H1 (cell line): ENCODE measurements around the gene ALOX15B. TPM values are rescaled to one million over a fixed set of nuclear protein-coding genes. Genes with fewer than 3 reads are reported as not detected.

Source experiments
- CHD1 ChIP-seq: IDR thresholded peaks from 2 replicates; pipeline ENCODE4 v1.6.1; 2012; ENCODE audit warnings: low read depth, low read length, improper control_type of control experiment
- CREB1 ChIP-seq: IDR thresholded peaks from 2 replicates; pipeline ENCODE4 v1.6.1; 2012; ENCODE audit warnings: inconsistent platforms
- GABPA ChIP-seq: IDR thresholded peaks from 2 replicates; pipeline ENCODE4 v1.6.1; 2011; ENCODE audit warnings: mild to moderate bottlenecking, low read length, moderate library complexity, borderline replicate concordance; ENCODE audit not compliant: insufficient read depth
- HDAC6 ChIP-seq: IDR thresholded peaks from one replicate; pipeline ENCODE4 v1.7.1; 2012; ENCODE audit warnings: low read depth, mild to moderate bottlenecking, inconsistent platforms, low read length, moderate library complexity
- JUN ChIP-seq: IDR thresholded peaks from 2 replicates; pipeline ENCODE4 v1.6.1; 2011; ENCODE audit warnings: low read depth, mild to moderate bottlenecking, improper control_type of control experiment, low read length
- polyA plus RNA-seq, 7 experiments: library from polyadenylated mRNA; depleted of rRNA in 3 of 7; stranded (reverse) in 5 of 7; unstranded in 2 of 7; fragments of >200 nt in 5 of 7; fragments of 200-250 nt in 2 of 7; gene quantifications; 1 replicate in 5 of 7; 2 replicates in 1 of 7; 4 replicates in 1 of 7; pipeline versions ENCODE4 v1.2.1 to v1.2.3, GENCODE V29; 2011 to 2013; ENCODE audit warnings: missing spikeins in 2 of 7, mixed read lengths in 2 of 7
- total RNA-seq: library from RNA; stranded (reverse); fragmentation: NEBNext Ultra II Directional; extraction: Animal tissue kit (Norgen Biotek cat#: 25700); gene quantifications from 2 replicates; pipeline ENCODE4 v1.2.1, GENCODE V29; 2021
- TF ChIP-seq, protein P1 (sequence below): fragments of 300-600 bp; sonication (generic); IDR thresholded peaks from 2 replicates; pipeline ENCODE4 v1.7.1; 2012; ENCODE audit warnings: low read length, moderate library complexity, mild to moderate bottlenecking, inconsistent platforms; ENCODE audit not compliant: insufficient replicate concordance
- TF ChIP-seq, protein P2 (sequence below): IDR thresholded peaks from 2 replicates; pipeline ENCODE4 v1.6.1; 2011; ENCODE audit warnings: low read depth, mild to moderate bottlenecking, low read length; ENCODE audit not compliant: insufficient read depth
- TF ChIP-seq, protein P3 (sequence below): IDR thresholded peaks from 2 replicates; pipeline ENCODE4 v1.6.1; 2011; ENCODE audit warnings: low read length, improper control_type of control experiment

Gene ALOX15B
- total and polyA plus RNA-seq, 2 of the 8 experiments (the other 6 are each of a cell fraction or from before 2014, with no cell fraction given): 0.63 to 0.91 TPM

DNA sequence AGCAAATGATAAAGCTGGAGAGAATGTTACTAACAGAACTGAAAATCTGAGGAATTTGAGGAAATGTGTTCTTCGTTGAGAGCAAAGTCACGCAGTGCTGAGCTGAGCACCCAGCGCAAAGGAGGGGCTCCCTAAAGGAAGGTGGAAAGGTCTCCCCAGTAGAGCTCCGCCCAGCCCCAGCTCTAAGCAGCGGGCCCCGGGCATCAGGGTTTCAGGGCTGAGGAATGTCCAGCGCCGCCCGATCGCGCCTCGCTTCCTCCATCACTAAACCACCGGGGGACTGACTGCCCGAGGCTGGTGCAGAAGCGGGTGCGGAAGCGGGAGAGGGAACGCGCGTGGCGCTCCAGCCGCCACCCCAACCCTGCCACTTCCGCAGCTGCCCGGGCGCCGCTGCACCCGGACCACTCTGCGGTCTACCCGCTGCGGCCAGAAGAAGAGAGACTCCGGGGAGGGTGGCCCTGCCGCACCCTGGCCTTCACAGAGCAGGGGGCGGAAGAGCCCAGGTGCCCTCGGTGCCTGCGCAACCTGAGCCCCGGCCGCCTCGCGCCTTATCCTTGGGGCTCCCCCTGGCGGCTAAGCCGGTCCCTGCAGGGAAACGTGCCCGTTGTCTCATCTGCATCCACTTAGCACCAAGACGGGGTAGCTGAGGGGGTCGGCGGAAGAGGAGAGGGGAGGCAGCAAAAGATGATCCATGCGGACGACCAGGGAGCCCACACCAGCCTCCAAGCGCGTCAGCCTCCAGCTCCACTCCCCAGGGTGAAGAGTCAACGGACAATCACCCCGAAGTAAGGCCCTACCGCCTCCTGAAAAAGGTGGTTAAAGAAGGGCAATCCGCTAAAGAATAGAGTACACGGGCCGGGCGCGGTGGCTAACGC is 48.8 kb upstream of the ALOX15B start (continued):
- TF ChIP-seq, protein P1, sequence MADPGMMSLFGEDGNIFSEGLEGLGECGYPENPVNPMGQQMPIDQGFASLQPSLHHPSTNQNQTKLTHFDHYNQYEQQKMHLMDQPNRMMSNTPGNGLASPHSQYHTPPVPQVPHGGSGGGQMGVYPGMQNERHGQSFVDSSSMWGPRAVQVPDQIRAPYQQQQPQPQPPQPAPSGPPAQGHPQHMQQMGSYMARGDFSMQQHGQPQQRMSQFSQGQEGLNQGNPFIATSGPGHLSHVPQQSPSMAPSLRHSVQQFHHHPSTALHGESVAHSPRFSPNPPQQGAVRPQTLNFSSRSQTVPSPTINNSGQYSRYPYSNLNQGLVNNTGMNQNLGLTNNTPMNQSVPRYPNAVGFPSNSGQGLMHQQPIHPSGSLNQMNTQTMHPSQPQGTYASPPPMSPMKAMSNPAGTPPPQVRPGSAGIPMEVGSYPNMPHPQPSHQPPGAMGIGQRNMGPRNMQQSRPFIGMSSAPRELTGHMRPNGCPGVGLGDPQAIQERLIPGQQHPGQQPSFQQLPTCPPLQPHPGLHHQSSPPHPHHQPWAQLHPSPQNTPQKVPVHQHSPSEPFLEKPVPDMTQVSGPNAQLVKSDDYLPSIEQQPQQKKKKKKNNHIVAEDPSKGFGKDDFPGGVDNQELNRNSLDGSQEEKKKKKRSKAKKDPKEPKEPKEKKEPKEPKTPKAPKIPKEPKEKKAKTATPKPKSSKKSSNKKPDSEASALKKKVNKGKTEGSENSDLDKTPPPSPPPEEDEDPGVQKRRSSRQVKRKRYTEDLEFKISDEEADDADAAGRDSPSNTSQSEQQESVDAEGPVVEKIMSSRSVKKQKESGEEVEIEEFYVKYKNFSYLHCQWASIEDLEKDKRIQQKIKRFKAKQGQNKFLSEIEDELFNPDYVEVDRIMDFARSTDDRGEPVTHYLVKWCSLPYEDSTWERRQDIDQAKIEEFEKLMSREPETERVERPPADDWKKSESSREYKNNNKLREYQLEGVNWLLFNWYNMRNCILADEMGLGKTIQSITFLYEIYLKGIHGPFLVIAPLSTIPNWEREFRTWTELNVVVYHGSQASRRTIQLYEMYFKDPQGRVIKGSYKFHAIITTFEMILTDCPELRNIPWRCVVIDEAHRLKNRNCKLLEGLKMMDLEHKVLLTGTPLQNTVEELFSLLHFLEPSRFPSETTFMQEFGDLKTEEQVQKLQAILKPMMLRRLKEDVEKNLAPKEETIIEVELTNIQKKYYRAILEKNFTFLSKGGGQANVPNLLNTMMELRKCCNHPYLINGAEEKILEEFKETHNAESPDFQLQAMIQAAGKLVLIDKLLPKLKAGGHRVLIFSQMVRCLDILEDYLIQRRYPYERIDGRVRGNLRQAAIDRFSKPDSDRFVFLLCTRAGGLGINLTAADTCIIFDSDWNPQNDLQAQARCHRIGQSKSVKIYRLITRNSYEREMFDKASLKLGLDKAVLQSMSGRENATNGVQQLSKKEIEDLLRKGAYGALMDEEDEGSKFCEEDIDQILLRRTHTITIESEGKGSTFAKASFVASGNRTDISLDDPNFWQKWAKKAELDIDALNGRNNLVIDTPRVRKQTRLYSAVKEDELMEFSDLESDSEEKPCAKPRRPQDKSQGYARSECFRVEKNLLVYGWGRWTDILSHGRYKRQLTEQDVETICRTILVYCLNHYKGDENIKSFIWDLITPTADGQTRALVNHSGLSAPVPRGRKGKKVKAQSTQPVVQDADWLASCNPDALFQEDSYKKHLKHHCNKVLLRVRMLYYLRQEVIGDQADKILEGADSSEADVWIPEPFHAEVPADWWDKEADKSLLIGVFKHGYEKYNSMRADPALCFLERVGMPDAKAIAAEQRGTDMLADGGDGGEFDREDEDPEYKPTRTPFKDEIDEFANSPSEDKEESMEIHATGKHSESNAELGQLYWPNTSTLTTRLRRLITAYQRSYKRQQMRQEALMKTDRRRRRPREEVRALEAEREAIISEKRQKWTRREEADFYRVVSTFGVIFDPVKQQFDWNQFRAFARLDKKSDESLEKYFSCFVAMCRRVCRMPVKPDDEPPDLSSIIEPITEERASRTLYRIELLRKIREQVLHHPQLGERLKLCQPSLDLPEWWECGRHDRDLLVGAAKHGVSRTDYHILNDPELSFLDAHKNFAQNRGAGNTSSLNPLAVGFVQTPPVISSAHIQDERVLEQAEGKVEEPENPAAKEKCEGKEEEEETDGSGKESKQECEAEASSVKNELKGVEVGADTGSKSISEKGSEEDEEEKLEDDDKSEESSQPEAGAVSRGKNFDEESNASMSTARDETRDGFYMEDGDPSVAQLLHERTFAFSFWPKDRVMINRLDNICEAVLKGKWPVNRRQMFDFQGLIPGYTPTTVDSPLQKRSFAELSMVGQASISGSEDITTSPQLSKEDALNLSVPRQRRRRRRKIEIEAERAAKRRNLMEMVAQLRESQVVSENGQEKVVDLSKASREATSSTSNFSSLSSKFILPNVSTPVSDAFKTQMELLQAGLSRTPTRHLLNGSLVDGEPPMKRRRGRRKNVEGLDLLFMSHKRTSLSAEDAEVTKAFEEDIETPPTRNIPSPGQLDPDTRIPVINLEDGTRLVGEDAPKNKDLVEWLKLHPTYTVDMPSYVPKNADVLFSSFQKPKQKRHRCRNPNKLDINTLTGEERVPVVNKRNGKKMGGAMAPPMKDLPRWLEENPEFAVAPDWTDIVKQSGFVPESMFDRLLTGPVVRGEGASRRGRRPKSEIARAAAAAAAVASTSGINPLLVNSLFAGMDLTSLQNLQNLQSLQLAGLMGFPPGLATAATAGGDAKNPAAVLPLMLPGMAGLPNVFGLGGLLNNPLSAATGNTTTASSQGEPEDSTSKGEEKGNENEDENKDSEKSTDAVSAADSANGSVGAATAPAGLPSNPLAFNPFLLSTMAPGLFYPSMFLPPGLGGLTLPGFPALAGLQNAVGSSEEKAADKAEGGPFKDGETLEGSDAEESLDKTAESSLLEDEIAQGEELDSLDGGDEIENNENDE: no peak
- TF ChIP-seq CHD1 (no peak), CREB1 (peak; percentile 52), HDAC6 (no peak), GABPA (peak; percentile 68; the same call in 1 of the 2 replicates), JUN (no peak)
- TF ChIP-seq, protein P2, sequence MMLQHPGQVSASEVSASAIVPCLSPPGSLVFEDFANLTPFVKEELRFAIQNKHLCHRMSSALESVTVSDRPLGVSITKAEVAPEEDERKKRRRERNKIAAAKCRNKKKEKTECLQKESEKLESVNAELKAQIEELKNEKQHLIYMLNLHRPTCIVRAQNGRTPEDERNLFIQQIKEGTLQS: no peak
- TF ChIP-seq, protein P3, sequence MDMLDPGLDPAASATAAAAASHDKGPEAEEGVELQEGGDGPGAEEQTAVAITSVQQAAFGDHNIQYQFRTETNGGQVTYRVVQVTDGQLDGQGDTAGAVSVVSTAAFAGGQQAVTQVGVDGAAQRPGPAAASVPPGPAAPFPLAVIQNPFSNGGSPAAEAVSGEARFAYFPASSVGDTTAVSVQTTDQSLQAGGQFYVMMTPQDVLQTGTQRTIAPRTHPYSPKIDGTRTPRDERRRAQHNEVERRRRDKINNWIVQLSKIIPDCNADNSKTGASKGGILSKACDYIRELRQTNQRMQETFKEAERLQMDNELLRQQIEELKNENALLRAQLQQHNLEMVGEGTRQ: no peak
